HepG2 (cell line): Measurements from ENCODE around the gene NSF. TPM values are rescaled to one million over a fixed set of nuclear protein-coding genes. Genes with fewer than 3 reads are reported as not detected.
A peak's percentile ranks its signal among the peaks of the same experiment; 100 is the strongest.

Experiments
- ATAC-seq: fragments of 200-7000 bp; cut with Tn5 transposase; 3 replicates; pipeline ENCODE4 v1.9.1; 2020; ENCODE audit warnings: mild to moderate bottlenecking, moderate library complexity
- BruUV-seq: library from RNA; stranded (reverse); fragments of 400-500 nt; replicated peaks from 2 replicates; lab custom pipeline; 2021; lab: Mats Ljungman, UMichigan
- CTCF ChIA-PET: fragments of 300-600 bp; formaldehyde crosslinking; extraction: SDS; loops from one replicate; lab custom pipeline; 2021; ENCODE audit warnings: low total read pairs, inconsistent platforms, low intra/inter-chr PET ratio; lab: Yijun Ruan, JAX
- POLR2A ChIA-PET: fragments of 350-600 bp; sonication (Branson Sonifier 250); formaldehyde crosslinking; loops from one replicate; lab custom pipeline; 2020; ENCODE audit warnings: antibody characterized with exemption, inconsistent platforms; lab: Yijun Ruan, JAX
- DNase-seq: peaks from one replicate; pipeline ENCODE4 v3.0.0-alpha.2; 2015; ENCODE audit warnings: low spot score
- FAIRE-seq: peaks from 3 replicates; lab custom pipeline; 2011; peaks lifted over from hg19 to GRCh38; lab: Jason Lieb, UNC
- H2AFZ ChIP-seq: one replicate; pipeline ENCODE4 v1.6.1; 2011; ENCODE audit warnings: low read length, inconsistent platforms
- H3K27ac ChIP-seq: fragments of 300-600 bp; 3 replicates; pipeline ENCODE4 v1.8.0; 2011; ENCODE audit warnings: mixed run types, mild to moderate bottlenecking, mixed read lengths, low read length, inconsistent platforms; ENCODE audit not compliant: insufficient read depth; ENCODE audit errors: extremely low read length
- H3K27me3 ChIP-seq, 2 experiments: fragments of 200-600 bp in 1 of 2; 2 replicates in 1 of 2; 3 replicates in 1 of 2; pipeline versions ENCODE4 v1.6.0 to v1.8.0; 2011; ENCODE audit warnings: low read length in 2 of 2, mild to moderate bottlenecking in 2 of 2, moderate library complexity in 2 of 2, inconsistent platforms in 1 of 2; ENCODE audit not compliant: insufficient read depth in 2 of 2, control insufficient read depth in 1 of 2
- H3K36me3 ChIP-seq, 2 experiments: fragments of 200-600 bp in 1 of 2; replicated peaks in 1 of 2; 2 replicates in 1 of 2; 3 replicates in 1 of 2; pipeline versions ENCODE4 v1.5.1 to v1.8.0; 2011; ENCODE audit warnings: low read length in 2 of 2, inconsistent platforms in 1 of 2; ENCODE audit not compliant: insufficient read depth in 2 of 2, control insufficient read depth in 1 of 2
- H3K4me1 ChIP-seq: 2 replicates; pipeline ENCODE4 v1.5.1; 2012; ENCODE audit warnings: low read length, inconsistent platforms; ENCODE audit not compliant: insufficient read depth
- H3K4me2 ChIP-seq: 2 replicates; pipeline ENCODE4 v1.6.0; 2011; ENCODE audit warnings: low read depth, low read length, inconsistent platforms
- H3K4me3 ChIP-seq, 3 experiments: fragments of 200-600 bp in 1 of 3; sonication (generic), shearing (Covaris generic) in 1 of 3; replicated peaks in 1 of 3; 2 replicates each; pipeline ENCODE4 v1.5.1; 2011 to 2016; ENCODE audit warnings: low read length in 3 of 3, inconsistent platforms in 2 of 3, low read depth in 2 of 3, mild to moderate bottlenecking in 2 of 3, control low read depth in 1 of 3, mixed read lengths in 1 of 3; ENCODE audit not compliant: insufficient read depth in 1 of 3
- H3K79me2 ChIP-seq: one replicate; pipeline ENCODE4 v1.6.1; 2011; ENCODE audit warnings: low read length, inconsistent platforms; ENCODE audit not compliant: insufficient read depth
- H3K9ac ChIP-seq: 2 replicates; pipeline ENCODE4 v1.6.0; 2011; ENCODE audit warnings: mild to moderate bottlenecking, low read depth, low read length, inconsistent platforms; ENCODE audit not compliant: insufficient read depth
- H3K9me3 ChIP-seq: 2 replicates; pipeline ENCODE4 v1.5.1; 2012; ENCODE audit warnings: mild to moderate bottlenecking, low read length
- H4K20me1 ChIP-seq: 2 replicates; pipeline ENCODE4 v1.6.0; 2011; ENCODE audit warnings: inconsistent platforms, mild to moderate bottlenecking, low read length, moderate library complexity; ENCODE audit not compliant: insufficient read depth
- AGO1 ChIP-seq: fragments of 200-400 bp; formaldehyde crosslinking; IDR thresholded peaks from 2 replicates; pipeline ENCODE4 v1.6.1; 2017; ENCODE audit warnings: mild to moderate bottlenecking, low read depth, low read length, moderate library complexity; ENCODE audit not compliant: poor library complexity, severe bottlenecking
- MTA1 ChIP-seq: sonication (generic); formaldehyde crosslinking; IDR thresholded peaks from 2 replicates; pipeline ENCODE4 v1.4.0; 2020; ENCODE audit warnings: missing genetic modification reagents, mild to moderate bottlenecking, borderline replicate concordance
- RFXAP ChIP-seq: sonication (generic); formaldehyde crosslinking; IDR thresholded peaks from 2 replicates; pipeline ENCODE4 v1.4.0; 2020; ENCODE audit warnings: missing genetic modification reagents, borderline replicate concordance
- SATB2 ChIP-seq: sonication (generic); formaldehyde crosslinking; IDR thresholded peaks from 2 replicates; pipeline ENCODE4 v1.5.0; 2020; ENCODE audit warnings: missing genetic modification reagents
- TGIF2 ChIP-seq: IDR thresholded peaks from 2 replicates; pipeline ENCODE4 v1.6.1; 2016; ENCODE audit warnings: control low read depth, missing compliant biosample characterization
- U2AF2 ChIP-seq: fragments of 200-400 bp; formaldehyde crosslinking; IDR thresholded peaks from 2 replicates; pipeline ENCODE4 v1.6.1; 2017; ENCODE audit warnings: low read depth, mild to moderate bottlenecking, low read length
- ZMYM3 ChIP-seq: sonication (generic); formaldehyde crosslinking; IDR thresholded peaks from 2 replicates; pipeline ENCODE4 v1.5.1; 2020; ENCODE audit warnings: mild to moderate bottlenecking, missing genetic modification reagents
- ZNF138 ChIP-seq: sonication (generic); formaldehyde crosslinking; IDR thresholded peaks from 2 replicates; pipeline ENCODE4 v1.5.0; 2020; ENCODE audit warnings: mild to moderate bottlenecking, low read depth, missing genetic modification reagents
- ZNF547 ChIP-seq: sonication (generic); formaldehyde crosslinking; IDR thresholded peaks from 2 replicates; pipeline ENCODE4 v1.5.1; 2020; ENCODE audit warnings: mild to moderate bottlenecking, missing genetic modification reagents
- ZNF703 ChIP-seq: sonication (generic); formaldehyde crosslinking; IDR thresholded peaks from 2 replicates; pipeline ENCODE4 v1.5.1; 2020; ENCODE audit warnings: missing genetic modification reagents, mild to moderate bottlenecking, moderate library complexity, borderline replicate concordance
- ZNF788 ChIP-seq: sonication (generic); formaldehyde crosslinking; IDR thresholded peaks from 2 replicates; pipeline ENCODE4 v1.5.0; 2020; ENCODE audit warnings: mild to moderate bottlenecking, missing genetic modification reagents, borderline replicate concordance
- WGBS: methylation state at CpG from one replicate; pipeline ENCODE4 v1.1.6; 2017; ENCODE audit warnings: low lambda C conversion rate; 5-methylcytosine and 5-hydroxymethylcytosine counted together
- in situ Hi-C: cut with HindIII; loops from 2 replicates; pipeline ENCODE4 v1.10.0; 2017; ENCODE audit warnings: low pct_unique_long_range_greater_than_20kb; ENCODE audit not compliant: extremely low pct_ligation_motif_present
- intact Hi-C: fragments of 100-400 bp; cut with micrococcal nuclease; formaldehyde crosslinking; loops from one replicate; pipeline ENCODE4 v1.10.0; 2022; ENCODE audit not compliant: unreplicated experiment
- polyA plus RNA-seq, 8 experiments: library from polyadenylated mRNA; depleted of rRNA in 3 of 8; stranded (reverse) in 7 of 8; unstranded in 1 of 8; fragments of >200 nt; fragmentation: Illumina TruSeq in 4 of 8; extraction: Trizol in 4 of 8; gene quantifications; 2 replicates each; pipeline versions ENCODE4 v1.2.1 to v1.2.3, GENCODE V29; 2011 to 2016; ENCODE audit warnings: low read depth in 4 of 8, missing spikeins in 1 of 8, mixed read lengths in 1 of 8; ENCODE audit not compliant: insufficient read depth in 1 of 8
- total RNA-seq, 5 experiments: library from RNA; depleted of rRNA; stranded (reverse); fragments of >200 nt; fragmentation: Illumina TruSeq; extraction: Trizol; gene quantifications; 2 replicates each; pipeline ENCODE4 v1.2.3, GENCODE V29; 2016; ENCODE audit warnings: low read depth in 1 of 5
- TF ChIP-seq, protein P1 (sequence below): sonication (generic); formaldehyde crosslinking; IDR thresholded peaks from 2 replicates; pipeline ENCODE4 v1.9.0; 2021; ENCODE audit warnings: mild to moderate bottlenecking, missing genetic modification reagents
- TF ChIP-seq, protein P2 (sequence below): sonication (generic); formaldehyde crosslinking; IDR thresholded peaks from 2 replicates; pipeline ENCODE4 v1.4.0; 2020; ENCODE audit warnings: missing genetic modification reagents
- TF ChIP-seq, protein P3 (sequence below): sonication (generic); formaldehyde crosslinking; IDR thresholded peaks from 2 replicates; pipeline ENCODE4 v1.5.0; 2020; ENCODE audit warnings: mild to moderate bottlenecking, missing genetic modification reagents

The NSF gene
- total and polyA plus RNA-seq, 2 of the 13 experiments (the other 11 are each of a cell fraction or from before 2014, with no cell fraction given): 21.9 to 37.8 TPM

DNA sequence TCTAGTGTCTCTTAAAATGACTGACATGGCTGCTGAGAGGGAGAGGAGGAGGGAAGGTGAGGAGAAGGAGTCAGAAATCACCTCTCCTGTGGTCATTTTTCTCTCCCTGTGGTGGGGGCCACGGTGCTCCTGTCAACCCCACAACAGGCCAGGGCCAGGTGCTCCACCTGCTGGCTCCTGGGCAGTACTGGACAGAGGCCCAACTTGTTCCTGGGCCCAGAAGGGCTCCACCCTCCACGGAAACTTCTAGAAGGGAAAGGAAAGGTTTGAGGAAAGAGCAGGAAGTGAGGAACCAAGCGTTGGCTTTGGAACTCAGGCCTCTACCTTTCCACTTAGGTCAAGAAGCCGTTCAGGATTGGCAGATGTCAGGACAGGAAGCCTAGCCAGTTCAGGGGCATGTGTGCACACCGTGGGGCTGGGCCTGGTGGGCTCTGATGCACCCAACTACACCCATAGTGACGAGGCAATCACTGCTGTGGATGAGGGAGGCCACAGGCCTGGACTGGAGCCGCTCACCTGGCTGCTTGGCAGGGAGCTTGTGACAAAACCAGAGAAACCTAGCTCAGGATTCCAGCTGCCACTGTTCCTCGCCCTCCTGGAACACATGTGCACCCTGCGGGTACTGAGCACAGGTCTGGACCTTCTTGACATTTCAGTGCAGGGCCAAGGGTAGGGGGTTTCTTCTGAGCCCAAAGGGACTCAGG is 191.9 kb downstream of the NSF start:
- ChIA-PET CTCF (interaction anchor here (1.2 to 1.5 kb wide), 2 partner anchors 12 to 74 kb away, joined by 3 read pairs; no protein-coding TSS in a partner anchor), POLR2A (no interaction called here)
- ATAC-seq: peak; percentile 90
- in situ Hi-C loops: loop anchor here (10.0 kb wide), 1 partner anchor 48 kb away; no protein-coding TSS in a partner anchor
- BruUV-seq: no TSS peak
- Histone ChIP-seq H3K4me3 (peak overlapping the region in 1 of 3 experiments; percentile 35; a peak in 1 of 6 replicates), H3K36me3 (no peaks in the 10 kb centered on the region), H4K20me1 (no peaks in the 10 kb centered on the region), H3K27me3 (peaks cover 1 to 40% of the 10 kb centered on the region in 2 experiments; a peak in 3 of 5 replicates), H3K4me1 (peaks cover 50% of the 10 kb centered on the region), H3K79me2 (no peaks in the 10 kb centered on the region), H3K4me2 (peak overlapping the region; percentile 72), H2AFZ (peak overlapping the region; percentile 65), H3K27ac (no peak overlapping the region), H3K9ac (peak overlapping the region; percentile 27; the same call in 1 of the 2 replicates), H3K9me3 (no peaks in the 10 kb centered on the region)
- DNase-seq: peak; percentile 62
- FAIRE-seq: peak; percentile 91
- WGBS: 34% methylated on average over 7 of the region's 9 CpGs
- intact Hi-C loops: no loop called here
- TF ChIP-seq TGIF2: peak; percentile 55; the same call in 1 of the 2 replicates
- TF ChIP-seq ZNF788: no peak; the same call in 1 of the 2 replicates
- TF ChIP-seq, protein P1, sequence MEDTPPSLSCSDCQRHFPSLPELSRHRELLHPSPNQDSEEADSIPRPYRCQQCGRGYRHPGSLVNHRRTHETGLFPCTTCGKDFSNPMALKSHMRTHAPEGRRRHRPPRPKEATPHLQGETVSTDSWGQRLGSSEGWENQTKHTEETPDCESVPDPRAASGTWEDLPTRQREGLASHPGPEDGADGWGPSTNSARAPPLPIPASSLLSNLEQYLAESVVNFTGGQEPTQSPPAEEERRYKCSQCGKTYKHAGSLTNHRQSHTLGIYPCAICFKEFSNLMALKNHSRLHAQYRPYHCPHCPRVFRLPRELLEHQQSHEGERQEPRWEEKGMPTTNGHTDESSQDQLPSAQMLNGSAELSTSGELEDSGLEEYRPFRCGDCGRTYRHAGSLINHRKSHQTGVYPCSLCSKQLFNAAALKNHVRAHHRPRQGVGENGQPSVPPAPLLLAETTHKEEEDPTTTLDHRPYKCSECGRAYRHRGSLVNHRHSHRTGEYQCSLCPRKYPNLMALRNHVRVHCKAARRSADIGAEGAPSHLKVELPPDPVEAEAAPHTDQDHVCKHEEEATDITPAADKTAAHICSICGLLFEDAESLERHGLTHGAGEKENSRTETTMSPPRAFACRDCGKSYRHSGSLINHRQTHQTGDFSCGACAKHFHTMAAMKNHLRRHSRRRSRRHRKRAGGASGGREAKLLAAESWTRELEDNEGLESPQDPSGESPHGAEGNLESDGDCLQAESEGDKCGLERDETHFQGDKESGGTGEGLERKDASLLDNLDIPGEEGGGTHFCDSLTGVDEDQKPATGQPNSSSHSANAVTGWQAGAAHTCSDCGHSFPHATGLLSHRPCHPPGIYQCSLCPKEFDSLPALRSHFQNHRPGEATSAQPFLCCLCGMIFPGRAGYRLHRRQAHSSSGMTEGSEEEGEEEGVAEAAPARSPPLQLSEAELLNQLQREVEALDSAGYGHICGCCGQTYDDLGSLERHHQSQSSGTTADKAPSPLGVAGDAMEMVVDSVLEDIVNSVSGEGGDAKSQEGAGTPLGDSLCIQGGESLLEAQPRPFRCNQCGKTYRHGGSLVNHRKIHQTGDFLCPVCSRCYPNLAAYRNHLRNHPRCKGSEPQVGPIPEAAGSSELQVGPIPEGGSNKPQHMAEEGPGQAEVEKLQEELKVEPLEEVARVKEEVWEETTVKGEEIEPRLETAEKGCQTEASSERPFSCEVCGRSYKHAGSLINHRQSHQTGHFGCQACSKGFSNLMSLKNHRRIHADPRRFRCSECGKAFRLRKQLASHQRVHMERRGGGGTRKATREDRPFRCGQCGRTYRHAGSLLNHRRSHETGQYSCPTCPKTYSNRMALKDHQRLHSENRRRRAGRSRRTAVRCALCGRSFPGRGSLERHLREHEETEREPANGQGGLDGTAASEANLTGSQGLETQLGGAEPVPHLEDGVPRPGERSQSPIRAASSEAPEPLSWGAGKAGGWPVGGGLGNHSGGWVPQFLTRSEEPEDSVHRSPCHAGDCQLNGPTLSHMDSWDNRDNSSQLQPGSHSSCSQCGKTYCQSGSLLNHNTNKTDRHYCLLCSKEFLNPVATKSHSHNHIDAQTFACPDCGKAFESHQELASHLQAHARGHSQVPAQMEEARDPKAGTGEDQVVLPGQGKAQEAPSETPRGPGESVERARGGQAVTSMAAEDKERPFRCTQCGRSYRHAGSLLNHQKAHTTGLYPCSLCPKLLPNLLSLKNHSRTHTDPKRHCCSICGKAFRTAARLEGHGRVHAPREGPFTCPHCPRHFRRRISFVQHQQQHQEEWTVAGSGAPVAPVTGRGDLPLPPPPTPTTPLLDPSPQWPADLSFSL: no peak
- TF ChIP-seq ZNF703 (CRISPR knock-in tag): no peak
- no peak for TF ChIP-seq ZMYM3
- no peak for TF ChIP-seq AGO1
- no peak; the same call in 1 of the 2 replicates for TF ChIP-seq MTA1 (CRISPR knock-in tag)
- TF ChIP-seq, protein P2, sequence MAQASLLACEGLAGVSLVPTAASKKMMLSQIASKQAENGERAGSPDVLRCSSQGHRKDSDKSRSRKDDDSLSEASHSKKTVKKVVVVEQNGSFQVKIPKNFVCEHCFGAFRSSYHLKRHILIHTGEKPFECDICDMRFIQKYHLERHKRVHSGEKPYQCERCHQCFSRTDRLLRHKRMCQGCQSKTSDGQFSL (CRISPR knock-in tag): no peak
- no peak for TF ChIP-seq U2AF2
- no peak for TF ChIP-seq RFXAP (CRISPR knock-in tag)
- TF ChIP-seq ZNF547 (CRISPR knock-in tag): no peak
- no peak for TF ChIP-seq ZNF138
- no peak for TF ChIP-seq SATB2 (CRISPR knock-in tag)
- TF ChIP-seq, protein P3, sequence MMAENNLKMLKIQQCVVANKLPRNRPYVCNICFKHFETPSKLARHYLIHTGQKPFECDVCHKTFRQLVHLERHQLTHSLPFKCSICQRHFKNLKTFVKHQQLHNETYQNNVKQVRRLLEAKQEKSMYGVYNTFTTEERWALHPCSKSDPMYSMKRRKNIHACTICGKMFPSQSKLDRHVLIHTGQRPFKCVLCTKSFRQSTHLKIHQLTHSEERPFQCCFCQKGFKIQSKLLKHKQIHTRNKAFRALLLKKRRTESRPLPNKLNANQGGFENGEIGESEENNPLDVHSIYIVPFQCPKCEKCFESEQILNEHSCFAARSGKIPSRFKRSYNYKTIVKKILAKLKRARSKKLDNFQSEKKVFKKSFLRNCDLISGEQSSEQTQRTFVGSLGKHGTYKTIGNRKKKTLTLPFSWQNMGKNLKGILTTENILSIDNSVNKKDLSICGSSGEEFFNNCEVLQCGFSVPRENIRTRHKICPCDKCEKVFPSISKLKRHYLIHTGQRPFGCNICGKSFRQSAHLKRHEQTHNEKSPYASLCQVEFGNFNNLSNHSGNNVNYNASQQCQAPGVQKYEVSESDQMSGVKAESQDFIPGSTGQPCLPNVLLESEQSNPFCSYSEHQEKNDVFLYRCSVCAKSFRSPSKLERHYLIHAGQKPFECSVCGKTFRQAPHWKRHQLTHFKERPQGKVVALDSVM (CRISPR knock-in tag): no peak
